Pons (tissue), 1 donor: ENCODE measurements around the gene WDR81.

Experiments used
- DNase-seq: peaks from one replicate; pipeline ENCODE4 v3.0.0-alpha.2; 2016; ENCODE audit warnings: low spot score

Gene WDR81

DNA sequence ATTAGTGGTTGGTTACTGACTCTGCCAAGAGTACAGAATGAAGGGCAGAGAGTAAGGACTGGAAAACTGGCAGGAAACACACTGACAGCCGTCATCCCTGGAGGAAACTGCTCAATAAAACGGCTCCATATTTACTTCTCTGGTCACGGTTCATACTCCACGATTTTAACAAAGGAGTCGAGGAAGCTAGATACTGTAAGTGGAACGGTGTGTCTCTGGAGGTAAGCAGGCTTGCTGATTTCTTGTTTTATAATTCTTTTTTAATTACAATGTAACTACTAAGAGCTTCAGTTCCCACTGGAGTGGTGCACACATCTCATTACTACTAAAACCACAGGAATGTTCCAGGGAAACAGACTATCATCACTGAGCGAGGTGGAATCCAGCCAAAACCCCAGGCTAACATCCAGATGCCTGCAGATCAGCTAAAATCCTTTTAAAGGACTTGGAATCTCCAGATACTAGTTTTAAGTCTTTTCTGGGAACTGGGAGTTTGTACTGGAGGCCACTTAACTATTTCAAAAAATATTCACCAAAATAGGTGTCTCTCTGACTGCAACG, 55.1 kb downstream of the WDR81 start:
- no peak for DNase-seq

GRCh38 chr17:1782171-1782567, 57.7 kb downstream of the WDR81 start:
- no peak for DNase-seq

DNA sequence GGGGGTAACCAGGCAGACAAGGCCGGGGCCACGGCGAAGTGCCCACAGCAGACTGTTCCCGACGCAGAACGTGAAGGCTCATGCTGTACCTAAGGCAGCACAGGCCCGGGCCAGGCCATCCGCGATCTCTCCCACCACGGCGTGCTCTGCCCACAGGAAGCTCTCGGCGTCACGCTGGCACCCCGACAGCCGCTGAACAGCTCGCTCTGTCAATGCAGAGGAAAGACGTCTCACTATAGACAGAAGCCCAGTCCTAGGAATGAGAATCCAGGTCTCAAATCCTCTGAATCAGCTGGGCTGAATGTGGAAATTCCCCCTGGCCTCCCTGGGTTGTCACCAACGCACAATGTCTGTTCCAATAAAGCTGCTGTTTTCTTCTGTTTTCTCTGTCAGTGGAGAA, 58.8 kb downstream of the WDR81 start:
- DNase-seq, result no peak

GRCh38 chr17:1783834-1784611, 59.5 kb downstream of the WDR81 start:
- DNase-seq, result peak; percentile 75

- peak; percentile 65 for DNase-seq
Measured at GRCh38 chr17:1785930-1786329, 61.4 kb downstream of the WDR81 start.

GRCh38 chr17:1786708-1787107, 62.2 kb downstream of the WDR81 start:
- DNase-seq, result peak; percentile 42

GRCh38 chr17:1787301-1787902, 62.9 kb downstream of the WDR81 start:
- DNase-seq, result no peak
